CD4-positive, alpha-beta T cell (primary cell): Measurements from ENCODE around the gene DLG1. TPM values are rescaled to one million over a fixed set of nuclear protein-coding genes. Genes with fewer than 3 reads are reported as not detected.

Source experiments
- ATAC-seq: fragments of 200-7000 bp; cut with Tn5 transposase; one replicate; pipeline ENCODE4 v1.10.0; 2022; ENCODE audit warnings: mild to moderate bottlenecking; ENCODE audit not compliant: poor library complexity
- CTCF ChIA-PET: fragments of 350-600 bp; sonication (Branson Sonifier 250); formaldehyde crosslinking; loops from one replicate; lab custom pipeline; 2021; ENCODE audit warnings: antibody characterized with exemption, inconsistent platforms; lab: Charles Lee
- POLR2A ChIA-PET: fragments of 350-600 bp; sonication (Branson Sonifier 250); formaldehyde crosslinking; loops from one replicate; lab custom pipeline; 2021; ENCODE audit warnings: antibody characterized with exemption, inconsistent platforms; lab: Charles Lee
- DNase-seq, 14 experiments: peaks; one replicate each; pipeline ENCODE4 v3.0.0-alpha.2; 2013 to 2020; ENCODE audit warnings: mixed read lengths in 2 of 14
- H3K27ac ChIP-seq, 2 donors: one replicate each; pipeline versions ENCODE4 v1.5.1 to v1.7.0; 2013; ENCODE audit warnings: low read length in 2 of 2, low read depth in 1 of 2, mild to moderate bottlenecking in 1 of 2
- H3K27me3 ChIP-seq, 2 experiments: 1 replicate in 1 of 2; 2 replicates in 1 of 2; pipeline versions ENCODE4 v1.6.1 to v1.7.0; 2013; ENCODE audit warnings: low read length in 2 of 2, control low read depth in 1 of 2, mild to moderate bottlenecking in 1 of 2, moderate library complexity in 1 of 2; ENCODE audit not compliant: insufficient read depth in 2 of 2, control insufficient read depth in 1 of 2
- H3K36me3 ChIP-seq: one replicate; pipeline ENCODE4 v1.6.1; 2013; ENCODE audit warnings: low read length, control low read depth; ENCODE audit not compliant: insufficient read depth
- H3K4me1 ChIP-seq: one replicate; pipeline ENCODE4 v1.6.1; 2013; ENCODE audit warnings: low read length, control low read depth; ENCODE audit not compliant: insufficient read depth
- H3K4me3 ChIP-seq: one replicate; pipeline ENCODE4 v1.5.1; 2013; ENCODE audit warnings: mild to moderate bottlenecking, low read length, moderate library complexity
- H3K9me3 ChIP-seq, 2 experiments: 1 replicate in 1 of 2; 2 replicates in 1 of 2; pipeline versions ENCODE4 v1.6.1 to v1.7.0; 2013; ENCODE audit warnings: low read length in 2 of 2, mild to moderate bottlenecking in 2 of 2, control low read depth in 1 of 2, moderate library complexity in 1 of 2; ENCODE audit not compliant: control insufficient read depth in 1 of 2, insufficient read depth in 1 of 2
- H3K27ac Mint-ChIP-seq: one replicate; pipeline ENCODE4 v1.8.0; 2020; ENCODE audit warnings: mixed read lengths
- H3K27me3 Mint-ChIP-seq: one replicate; pipeline ENCODE4 v1.8.0; 2021; ENCODE audit warnings: mixed read lengths
- H3K36me3 Mint-ChIP-seq: one replicate; pipeline ENCODE4 v1.8.0; 2021; ENCODE audit warnings: low read depth, mixed read lengths
- H3K4me1 Mint-ChIP-seq: one replicate; pipeline ENCODE4 v1.8.0; 2021; ENCODE audit warnings: low read depth, mixed read lengths
- H3K4me3 Mint-ChIP-seq: one replicate; pipeline ENCODE4 v1.8.0; 2020; ENCODE audit warnings: mild to moderate bottlenecking, mixed read lengths
- H3K9me3 Mint-ChIP-seq: one replicate; pipeline ENCODE4 v1.8.0; 2020; ENCODE audit warnings: mixed read lengths
- intact Hi-C, 2 experiments: fragments of 100-400 bp; cut with DNase I in 1 of 2; cut with micrococcal nuclease in 1 of 2; formaldehyde crosslinking; loops; one replicate each; pipeline versions ENCODE4 v1.15.1 to v1.9.0; 2023 to 2025; cut with DNase I, micrococcal nuclease
- total RNA-seq, 174 experiments: library from RNA in 2 of 174; stranded (reverse) in 2 of 174; gene quantifications; one replicate each; pipeline ENCODE4 v1.2.3 and lab custom pipeline; 2021 to 2026
- TF ChIP-seq, protein P1 (sequence below): fragments of 200-600 bp; IDR thresholded peaks from one replicate; pipeline ENCODE4 v1.8.0; 2022; ENCODE audit warnings: antibody characterized with exemption, mild to moderate bottlenecking

Gene DLG1
- total RNA-seq, 2 experiments from 2014 or later: 86.8 to 91.8 TPM

DNA sequence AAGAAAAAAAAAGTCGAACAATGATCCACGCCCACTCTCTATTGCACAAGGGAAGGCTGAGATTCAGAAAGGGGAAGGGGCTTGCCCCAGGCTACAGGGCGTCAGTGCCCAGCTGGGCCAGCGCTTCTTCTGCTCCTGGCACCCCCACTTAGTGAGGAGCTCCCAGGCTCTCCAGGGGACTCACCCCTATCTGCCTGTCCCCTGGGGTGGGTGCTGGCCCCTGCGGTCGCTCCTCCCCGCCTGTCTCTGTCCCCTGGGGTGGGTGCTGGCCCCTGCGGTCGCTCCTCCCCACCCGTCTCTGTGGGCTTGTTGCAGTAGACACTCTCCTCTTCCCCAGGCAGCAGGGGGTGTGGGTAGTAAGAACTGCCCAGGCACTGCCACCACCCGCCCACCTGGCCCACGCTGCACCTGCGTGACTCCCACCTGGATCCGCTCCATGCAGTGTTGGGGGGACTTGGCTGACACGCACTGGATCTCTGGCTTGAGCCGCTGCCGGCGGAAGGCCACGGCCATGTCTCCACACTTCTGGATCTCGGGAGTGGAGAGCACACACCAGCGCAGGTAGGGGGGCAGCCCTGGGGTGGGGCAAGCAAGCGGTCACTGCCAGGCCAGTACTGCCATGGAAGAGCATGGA is 283.4 kb downstream of the DLG1 start:
- H3K36me3 Mint-ChIP-seq: no peaks in the 10 kb centered on the region
- ChIA-PET CTCF (no interaction called here), POLR2A (no interaction called here)
- no peaks in the 10 kb centered on the region for H3K9me3 Mint-ChIP-seq
- H3K4me1 Mint-ChIP-seq: no peaks in the 10 kb centered on the region
- TF ChIP-seq, protein P1, sequence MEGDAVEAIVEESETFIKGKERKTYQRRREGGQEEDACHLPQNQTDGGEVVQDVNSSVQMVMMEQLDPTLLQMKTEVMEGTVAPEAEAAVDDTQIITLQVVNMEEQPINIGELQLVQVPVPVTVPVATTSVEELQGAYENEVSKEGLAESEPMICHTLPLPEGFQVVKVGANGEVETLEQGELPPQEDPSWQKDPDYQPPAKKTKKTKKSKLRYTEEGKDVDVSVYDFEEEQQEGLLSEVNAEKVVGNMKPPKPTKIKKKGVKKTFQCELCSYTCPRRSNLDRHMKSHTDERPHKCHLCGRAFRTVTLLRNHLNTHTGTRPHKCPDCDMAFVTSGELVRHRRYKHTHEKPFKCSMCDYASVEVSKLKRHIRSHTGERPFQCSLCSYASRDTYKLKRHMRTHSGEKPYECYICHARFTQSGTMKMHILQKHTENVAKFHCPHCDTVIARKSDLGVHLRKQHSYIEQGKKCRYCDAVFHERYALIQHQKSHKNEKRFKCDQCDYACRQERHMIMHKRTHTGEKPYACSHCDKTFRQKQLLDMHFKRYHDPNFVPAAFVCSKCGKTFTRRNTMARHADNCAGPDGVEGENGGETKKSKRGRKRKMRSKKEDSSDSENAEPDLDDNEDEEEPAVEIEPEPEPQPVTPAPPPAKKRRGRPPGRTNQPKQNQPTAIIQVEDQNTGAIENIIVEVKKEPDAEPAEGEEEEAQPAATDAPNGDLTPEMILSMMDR: no peak
- DNase-seq: no peak
- H3K27me3 ChIP-seq: no peaks in the 10 kb centered on the region
- H3K4me3 Mint-ChIP-seq: no peak overlapping the region
- ATAC-seq: no peak
- H3K27ac Mint-ChIP-seq: no peak overlapping the region
- no peaks in the 10 kb centered on the region for H3K4me1 ChIP-seq
- H3K27ac ChIP-seq: no peak overlapping the region
- no peaks in the 10 kb centered on the region for H3K27me3 Mint-ChIP-seq
- intact Hi-C loops: no loop called here
- H3K36me3 ChIP-seq: no peaks in the 10 kb centered on the region
- no peak overlapping the region for H3K4me3 ChIP-seq
- H3K9me3 ChIP-seq: peaks cover 0 to 5% of the 10 kb centered on the region in 2 experiments

DNA sequence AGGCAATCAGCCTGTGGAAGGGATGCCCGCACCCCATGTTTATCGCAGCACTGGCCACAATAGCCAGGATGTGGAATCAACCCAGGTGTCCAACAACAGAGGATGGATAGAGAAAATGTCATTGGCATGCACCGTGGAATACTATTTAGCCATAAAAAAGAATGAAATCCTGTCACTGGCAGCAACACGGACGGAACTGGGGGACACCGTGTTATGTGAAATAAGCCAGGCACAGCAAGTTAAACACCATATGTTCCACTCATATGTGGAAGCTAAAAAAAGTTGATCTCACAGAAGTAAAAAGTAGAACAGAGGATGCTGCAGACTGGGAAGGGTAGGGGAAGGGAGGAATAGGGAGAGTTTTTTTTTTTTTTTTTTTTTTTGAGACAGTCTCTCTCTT is 284.4 kb downstream of the DLG1 start:
- no peak overlapping the region for H3K27ac ChIP-seq
- TF ChIP-seq, protein P1: no peak
- ATAC-seq (no peak), DNase-seq (no peak)
- H3K9me3 Mint-ChIP-seq: no peaks in the 10 kb centered on the region
- H3K4me3 ChIP-seq: no peak overlapping the region
- no peaks in the 10 kb centered on the region for H3K36me3 ChIP-seq
- no peak overlapping the region for H3K4me3 Mint-ChIP-seq
- H3K27me3 ChIP-seq: no peaks in the 10 kb centered on the region
- ChIA-PET POLR2A (no interaction called here), CTCF (no interaction called here)
- no peaks in the 10 kb centered on the region for H3K4me1 Mint-ChIP-seq
- H3K4me1 ChIP-seq: no peaks in the 10 kb centered on the region
- H3K27ac Mint-ChIP-seq: no peak overlapping the region
- peaks cover 0 to 5% of the 10 kb centered on the region in 2 experiments for H3K9me3 ChIP-seq
- H3K27me3 Mint-ChIP-seq: no peaks in the 10 kb centered on the region
- no peaks in the 10 kb centered on the region for H3K36me3 Mint-ChIP-seq
- intact Hi-C loops: no loop called here

DNA sequence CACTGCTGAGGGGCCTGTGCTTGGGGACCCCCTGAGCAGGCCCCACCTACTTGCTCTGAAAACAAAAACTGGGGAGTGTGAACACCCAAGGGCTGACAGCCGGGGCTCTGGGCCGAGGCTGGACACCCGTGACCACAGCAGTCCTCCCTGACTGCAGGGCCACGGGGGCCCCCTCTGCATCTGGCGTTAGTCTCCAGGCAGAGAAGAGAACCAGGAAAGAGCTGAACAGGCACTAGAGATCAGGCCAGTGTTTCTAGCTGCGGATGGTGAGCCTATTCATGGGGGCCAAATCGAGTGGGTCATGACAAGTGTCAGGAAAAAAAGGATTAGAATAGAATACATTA is 285.9 kb downstream of the DLG1 start:
- no peaks in the 10 kb centered on the region for H3K4me1 Mint-ChIP-seq
- intact Hi-C loops: no loop called here
- Histone ChIP-seq H3K4me3 (no peak overlapping the region), H3K36me3 (no peaks in the 10 kb centered on the region), H3K27ac (no peak overlapping the region), H3K9me3 (peaks cover 0 to 5% of the 10 kb centered on the region in 2 experiments), H3K27me3 (no peaks in the 10 kb centered on the region), H3K4me1 (no peaks in the 10 kb centered on the region)
- H3K4me3 Mint-ChIP-seq: no peak overlapping the region
- H3K36me3 Mint-ChIP-seq: no peaks in the 10 kb centered on the region
- TF ChIP-seq, protein P1: no peak
- DNase-seq (no peak), ATAC-seq (no peak)
- CTCF ChIA-PET: interaction anchor here (1.9 kb wide), 1 partner anchor 9 kb away, joined by 4 read pairs; no protein-coding TSS in a partner anchor
- H3K27me3 Mint-ChIP-seq: no peaks in the 10 kb centered on the region
- no peaks in the 10 kb centered on the region for H3K9me3 Mint-ChIP-seq
- no peak overlapping the region for H3K27ac Mint-ChIP-seq
- POLR2A ChIA-PET: no interaction called here
